HEK293 (cell line): ENCODE data around the gene PLEKHS1.

Experiments used
- GLIS1 ChIP-seq: fragments of 450-650 bp; formaldehyde crosslinking; IDR thresholded peaks from 2 replicates; pipeline ENCODE4 v1.5.1; 2016; ENCODE audit warnings: missing biosample characterization, missing genetic modification characterization
- KLF16 ChIP-seq: fragments of 450-650 bp; formaldehyde crosslinking; IDR thresholded peaks from 2 replicates; pipeline ENCODE4 v1.5.1; 2017; ENCODE audit warnings: missing biosample characterization, missing genetic modification characterization
- PBX3 ChIP-seq: sonication (generic); formaldehyde crosslinking; IDR thresholded peaks from 2 replicates; pipeline ENCODE4 v1.8.1; 2022; ENCODE audit warnings: mild to moderate bottlenecking, moderate library complexity, missing genetic modification reagents
- YY1 ChIP-seq: fragments of 450-650 bp; formaldehyde crosslinking; IDR thresholded peaks from 2 replicates; pipeline ENCODE4 v1.5.1; 2018; ENCODE audit warnings: missing biosample characterization, missing genetic modification characterization
- ZBTB7A ChIP-seq: fragments of 450-650 bp; formaldehyde crosslinking; IDR thresholded peaks from 2 replicates; pipeline ENCODE4 v1.5.1; 2016; ENCODE audit warnings: low read depth, missing biosample characterization, missing genetic modification characterization
- ZEB2 ChIP-seq: fragments of 450-650 bp; formaldehyde crosslinking; IDR thresholded peaks from 2 replicates; pipeline ENCODE4 v1.5.1; 2016; ENCODE audit warnings: missing biosample characterization, missing genetic modification characterization
- ZNF10 ChIP-seq: fragments of 450-650 bp; formaldehyde crosslinking; IDR thresholded peaks from 2 replicates; pipeline ENCODE4 v1.5.1; 2017; ENCODE audit warnings: missing biosample characterization, missing genetic modification characterization
- ZNF121 ChIP-seq: fragments of 450-650 bp; formaldehyde crosslinking; IDR thresholded peaks from 2 replicates; pipeline ENCODE4 v1.5.1; 2016; ENCODE audit warnings: missing biosample characterization, missing genetic modification characterization
- ZNF311 ChIP-seq: fragments of 450-650 bp; formaldehyde crosslinking; IDR thresholded peaks from 2 replicates; pipeline ENCODE4 v1.5.1; 2017; ENCODE audit warnings: missing biosample characterization, missing genetic modification characterization, borderline replicate concordance
- ZNF324 ChIP-seq: fragments of 450-650 bp; formaldehyde crosslinking; IDR thresholded peaks from 2 replicates; pipeline ENCODE4 v1.5.1; 2016; ENCODE audit warnings: missing biosample characterization, missing genetic modification characterization
- ZNF449 ChIP-seq: fragments of 450-650 bp; formaldehyde crosslinking; IDR thresholded peaks from 2 replicates; pipeline ENCODE4 v1.5.1; 2017; ENCODE audit warnings: missing biosample characterization, mild to moderate bottlenecking, missing genetic modification characterization, moderate library complexity
- ZNF76 ChIP-seq: fragments of 450-650 bp; formaldehyde crosslinking; IDR thresholded peaks from 2 replicates; pipeline ENCODE4; 2016; ENCODE audit warnings: low read depth, missing biosample characterization, missing genetic modification characterization, borderline replicate concordance
- TF ChIP-seq, protein P1 (sequence below): fragments of 450-650 bp; formaldehyde crosslinking; IDR thresholded peaks from 2 replicates; pipeline ENCODE4 v1.5.1; 2016; ENCODE audit warnings: missing biosample characterization, missing genetic modification characterization

- no peak for TF ChIP-seq ZNF121 (tag by site-specific recombination)
- TF ChIP-seq ZEB2 (tag by site-specific recombination) = no peak
- TF ChIP-seq ZNF449 (tag by site-specific recombination) = no peak
- 0 out of 2 replicates have a peak, but pooled peaks have one; percentile 47 for TF ChIP-seq ZNF10 (tag by site-specific recombination)
- TF ChIP-seq, protein P1, sequence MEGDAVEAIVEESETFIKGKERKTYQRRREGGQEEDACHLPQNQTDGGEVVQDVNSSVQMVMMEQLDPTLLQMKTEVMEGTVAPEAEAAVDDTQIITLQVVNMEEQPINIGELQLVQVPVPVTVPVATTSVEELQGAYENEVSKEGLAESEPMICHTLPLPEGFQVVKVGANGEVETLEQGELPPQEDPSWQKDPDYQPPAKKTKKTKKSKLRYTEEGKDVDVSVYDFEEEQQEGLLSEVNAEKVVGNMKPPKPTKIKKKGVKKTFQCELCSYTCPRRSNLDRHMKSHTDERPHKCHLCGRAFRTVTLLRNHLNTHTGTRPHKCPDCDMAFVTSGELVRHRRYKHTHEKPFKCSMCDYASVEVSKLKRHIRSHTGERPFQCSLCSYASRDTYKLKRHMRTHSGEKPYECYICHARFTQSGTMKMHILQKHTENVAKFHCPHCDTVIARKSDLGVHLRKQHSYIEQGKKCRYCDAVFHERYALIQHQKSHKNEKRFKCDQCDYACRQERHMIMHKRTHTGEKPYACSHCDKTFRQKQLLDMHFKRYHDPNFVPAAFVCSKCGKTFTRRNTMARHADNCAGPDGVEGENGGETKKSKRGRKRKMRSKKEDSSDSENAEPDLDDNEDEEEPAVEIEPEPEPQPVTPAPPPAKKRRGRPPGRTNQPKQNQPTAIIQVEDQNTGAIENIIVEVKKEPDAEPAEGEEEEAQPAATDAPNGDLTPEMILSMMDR (tag by site-specific recombination) = no peak
- no peak for TF ChIP-seq ZBTB7A (tag by site-specific recombination)
- no peak for TF ChIP-seq ZNF324 (tag by site-specific recombination)
- no peak for TF ChIP-seq GLIS1 (tag by site-specific recombination)
- no peak for TF ChIP-seq YY1
- no peak for TF ChIP-seq ZNF76
- TF ChIP-seq KLF16 = no peak
- TF ChIP-seq ZNF311 (tag by site-specific recombination) = no peak
- TF ChIP-seq PBX3 (CRISPR knock-in tag) = no peak
These were observed 1.7 kb downstream of the PLEKHS1 start for GRCh38 chr10:113753020-113753692.
